H1 (cell line): Measurements from ENCODE around the gene LRRC17. TPM values are rescaled to one million over a fixed set of nuclear protein-coding genes. Genes with fewer than 3 reads are reported as not detected.

Experiments used
- CTCF ChIA-PET: fragments of 300-600 bp; sonication (Branson Sonifier 250); formaldehyde crosslinking; loops from one replicate; lab custom pipeline; 2021; ENCODE audit not compliant: partially characterized antibody; lab: Charles Lee
- POLR2A ChIA-PET: fragments of 300-600 bp; sonication (Branson Sonifier 250); formaldehyde crosslinking; loops from one replicate; lab custom pipeline; 2021; ENCODE audit warnings: inconsistent platforms; ENCODE audit not compliant: partially characterized antibody; lab: Charles Lee
- DNase-seq, 2 experiments: peaks; one replicate each; pipeline versions ENCODE4 v3.0.0 to v3.0.0-alpha.2; 2010 to 2022; ENCODE audit warnings: low spot score in 2 of 2, low read depth in 1 of 2, mixed read lengths in 1 of 2
- FAIRE-seq: peaks from 2 replicates; lab custom pipeline; 2011; peaks lifted over from hg19 to GRCh38; lab: Jason Lieb, UNC
- H2AFZ ChIP-seq: 2 replicates; pipeline ENCODE4 v1.8.1; 2012; ENCODE audit warnings: low read length, inconsistent platforms
- H2AK5ac ChIP-seq: 2 replicates; pipeline ENCODE4 v1.6.1; 2013; ENCODE audit warnings: low read depth, low read length
- H2BK120ac ChIP-seq: replicated peaks from 2 replicates; pipeline ENCODE3; 2013; ENCODE audit warnings: low read depth, low read length, inconsistent platforms
- H2BK12ac ChIP-seq: 2 replicates; pipeline ENCODE4 v1.6.1; 2013; ENCODE audit warnings: low read depth, low read length
- H2BK15ac ChIP-seq: 2 replicates; pipeline ENCODE4 v1.6.1; 2013; ENCODE audit warnings: low read length
- H2BK20ac ChIP-seq: 2 replicates; pipeline ENCODE4 v1.6.1; 2013; ENCODE audit warnings: low read length
- H2BK5ac ChIP-seq: 2 replicates; pipeline ENCODE4 v1.6.1; 2013; ENCODE audit warnings: low read depth, low read length
- H3K14ac ChIP-seq: 2 replicates; pipeline ENCODE4 v1.6.1; 2013; ENCODE audit warnings: inconsistent platforms; ENCODE audit not compliant: insufficient read length
- H3K18ac ChIP-seq: 2 replicates; pipeline ENCODE4 v1.6.1; 2013; ENCODE audit warnings: low read length; ENCODE audit errors: extremely low read depth
- H3K23ac ChIP-seq: 2 replicates; pipeline ENCODE4 v1.6.1; 2013; ENCODE audit warnings: inconsistent platforms; ENCODE audit not compliant: insufficient read length
- H3K23me2 ChIP-seq: 2 replicates; pipeline ENCODE4 v1.6.1; 2013; ENCODE audit warnings: low read depth, low read length
- H3K27ac ChIP-seq: 2 replicates; pipeline ENCODE4 v1.6.1; 2011; ENCODE audit warnings: low read depth, low read length, inconsistent platforms
- H3K27me3 ChIP-seq, 4 experiments: replicated peaks in 1 of 4; 1 replicate in 1 of 4; 2 replicates in 3 of 4; pipeline versions ENCODE4 v1.6.1 to v1.8.1; 2011 to 2013; ENCODE audit warnings: low read length in 3 of 4, mild to moderate bottlenecking in 3 of 4, inconsistent platforms in 2 of 4, mixed read lengths in 2 of 4, moderate library complexity in 1 of 4; ENCODE audit not compliant: control insufficient read depth in 3 of 4, insufficient read depth in 3 of 4; ENCODE audit errors: extremely low read depth in 1 of 4
- H3K36me3 ChIP-seq, 4 experiments: 2 replicates each; pipeline versions ENCODE4 v1.6.1 to v1.8.1; 2011 to 2013; ENCODE audit warnings: mild to moderate bottlenecking in 4 of 4, low read length in 3 of 4, moderate library complexity in 2 of 4, control low read depth in 1 of 4, inconsistent platforms in 1 of 4; ENCODE audit not compliant: insufficient read depth in 4 of 4, control insufficient read depth in 2 of 4
- H3K4ac ChIP-seq: replicated peaks from 2 replicates; pipeline ENCODE3; 2013; ENCODE audit warnings: low read length, low read depth, mixed read lengths, inconsistent platforms; ENCODE audit not compliant: insufficient read length
- H3K4me1 ChIP-seq, 4 experiments: replicated peaks in 1 of 4; 1 replicate in 1 of 4; 2 replicates in 3 of 4; pipeline versions ENCODE4 v1.6.1 to v1.8.1; 2011 to 2013; ENCODE audit warnings: low read length in 3 of 4, inconsistent platforms in 2 of 4, mixed read lengths in 1 of 4; ENCODE audit not compliant: insufficient read depth in 4 of 4, control insufficient read depth in 3 of 4
- H3K4me2 ChIP-seq, 2 experiments: 2 replicates each; pipeline versions ENCODE4 v1.6.1 to v1.8.1; 2011 to 2013; ENCODE audit warnings: low read depth in 2 of 2, low read length in 2 of 2, control low read depth in 1 of 2, inconsistent platforms in 1 of 2, mild to moderate bottlenecking in 1 of 2; ENCODE audit not compliant: insufficient read depth in 1 of 2
- H3K4me3 ChIP-seq, 4 experiments: fragments of 200-600, 300-600 bp in 1 of 4; sonication (generic), shearing (Covaris generic), sonication (Bioruptor Twin) in 1 of 4; 2 replicates each; pipeline versions ENCODE4 v1.5.1 to v1.8.1; 2011 to 2016; ENCODE audit warnings: low read length in 4 of 4, low read depth in 3 of 4, control low read depth in 2 of 4, inconsistent platforms in 2 of 4, mild to moderate bottlenecking in 2 of 4, mixed read lengths in 1 of 4, moderate library complexity in 1 of 4; ENCODE audit not compliant: insufficient read depth in 2 of 4; ENCODE audit errors: extremely low read depth in 1 of 4
- H3K56ac ChIP-seq: replicated peaks from 2 replicates; pipeline ENCODE3; 2013; ENCODE audit warnings: low read depth, mild to moderate bottlenecking, mixed read lengths, low read length, inconsistent platforms; ENCODE audit not compliant: insufficient read length
- H3K79me1 ChIP-seq: 2 replicates; pipeline ENCODE4 v1.6.1; 2013; ENCODE audit warnings: low read depth, low read length, control low read depth
- H3K79me2 ChIP-seq, 2 experiments: 2 replicates each; pipeline versions ENCODE4 v1.6.1 to v1.8.1; 2012 to 2013; ENCODE audit warnings: low read length in 2 of 2, mild to moderate bottlenecking in 2 of 2, inconsistent platforms in 1 of 2; ENCODE audit not compliant: insufficient read depth in 2 of 2, control insufficient read depth in 1 of 2
- H3K9ac ChIP-seq, 4 experiments: replicated peaks in 1 of 4; 1 replicate in 1 of 4; 2 replicates in 3 of 4; pipeline versions ENCODE4 v1.6.1 to v1.8.1; 2011 to 2013; ENCODE audit warnings: low read depth in 3 of 4, low read length in 3 of 4, control low read depth in 2 of 4, mild to moderate bottlenecking in 2 of 4, moderate library complexity in 2 of 4, inconsistent platforms in 1 of 4; ENCODE audit errors: extremely low read depth in 1 of 4
- H3K9me3 ChIP-seq, 2 experiments: 2 replicates each; pipeline versions ENCODE4 v1.6.1 to v1.8.1; 2012 to 2013; ENCODE audit warnings: mild to moderate bottlenecking in 2 of 2, moderate library complexity in 2 of 2, control low read depth in 1 of 2, inconsistent platforms in 1 of 2, low read depth in 1 of 2, low read length in 1 of 2, mixed read lengths in 1 of 2; ENCODE audit not compliant: insufficient read depth in 2 of 2
- H4K20me1 ChIP-seq, 2 experiments: replicated peaks in 1 of 2; 2 replicates each; pipeline versions ENCODE3 to v1.8.1; 2011 to 2013; ENCODE audit warnings: inconsistent platforms in 2 of 2, low read length in 2 of 2, mild to moderate bottlenecking in 1 of 2; ENCODE audit not compliant: insufficient read depth in 2 of 2, control insufficient read depth in 1 of 2
- H4K5ac ChIP-seq: 2 replicates; pipeline ENCODE4 v1.6.1; 2013; ENCODE audit warnings: low read length, low read depth, mixed read lengths, inconsistent platforms; ENCODE audit not compliant: insufficient read length
- H4K8ac ChIP-seq: 2 replicates; pipeline ENCODE4 v1.8.0; 2013; ENCODE audit warnings: mild to moderate bottlenecking, moderate library complexity, low read length, inconsistent platforms; ENCODE audit not compliant: insufficient read depth; ENCODE audit errors: extremely low read depth
- H4K91ac ChIP-seq: replicated peaks from 2 replicates; pipeline ENCODE3; 2013; ENCODE audit warnings: low read length, mixed read lengths, inconsistent platforms; ENCODE audit not compliant: insufficient read length
- SAP30 ChIP-seq: fragments of 300-600 bp; sonication (generic); IDR thresholded peaks from 2 replicates; pipeline ENCODE4 v1.7.1; 2012; ENCODE audit warnings: low read length, moderate library complexity, mild to moderate bottlenecking, inconsistent platforms; ENCODE audit not compliant: insufficient read depth, insufficient replicate concordance
- WGBS, 2 experiments: shearing (Covaris generic) in 1 of 2; methylation state at CpG; one replicate each; pipeline versions ENCODE4 v1.1.6 to v1.1.7; 2013 to 2015; ENCODE audit warnings: low lambda C conversion rate in 2 of 2, mixed read lengths in 2 of 2, inconsistent platforms in 1 of 2, low coverage in 1 of 2, missing lambda C conversion rate in 1 of 2; ENCODE audit not compliant: insufficient replicate concordance in 2 of 2, insufficient coverage in 1 of 2, insufficient read length in 1 of 2; ENCODE audit errors: extremely low coverage in 1 of 2, missing lambda C conversion rate in 1 of 2; 5-methylcytosine and 5-hydroxymethylcytosine counted together
- polyA plus RNA-seq, 7 experiments: library from polyadenylated mRNA; depleted of rRNA in 3 of 7; stranded (reverse) in 5 of 7; unstranded in 2 of 7; fragments of >200 nt in 5 of 7; fragments of 200-250 nt in 2 of 7; gene quantifications; 1 replicate in 5 of 7; 2 replicates in 1 of 7; 4 replicates in 1 of 7; pipeline versions ENCODE4 v1.2.1 to v1.2.3, GENCODE V29; 2011 to 2013; ENCODE audit warnings: missing spikeins in 2 of 7, mixed read lengths in 2 of 7
- total RNA-seq: library from RNA; stranded (reverse); fragmentation: NEBNext Ultra II Directional; extraction: Animal tissue kit (Norgen Biotek cat#: 25700); gene quantifications from 2 replicates; pipeline ENCODE4 v1.2.1, GENCODE V29; 2021

Gene LRRC17
- total and polyA plus RNA-seq, 2 of the 8 experiments (the other 6 are each of a cell fraction or from before 2014, with no cell fraction given) = 3.0 TPM

DNA sequence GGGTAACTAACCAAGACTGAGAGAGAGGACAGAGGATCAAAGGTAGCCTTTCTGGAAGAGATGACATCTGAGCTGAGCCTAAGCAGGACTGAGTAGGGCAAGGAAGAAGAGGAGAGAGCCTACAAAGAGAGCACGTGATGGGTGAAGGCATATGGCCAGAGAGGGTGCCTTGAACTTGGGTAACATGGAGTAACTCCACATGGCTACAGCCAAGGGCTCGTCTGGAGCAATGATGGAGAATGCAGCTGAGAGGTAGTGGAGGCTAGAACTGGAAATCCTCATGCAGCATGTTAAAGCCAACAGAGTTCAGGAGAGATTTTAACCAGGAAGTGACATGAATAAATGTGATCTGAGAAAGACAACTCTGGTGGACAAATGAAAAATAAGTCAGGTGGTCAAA is 77.8 kb downstream of the LRRC17 start:
- POLR2A ChIA-PET = no interaction called here
- Histone ChIP-seq H2BK120ac (no peak overlapping the region), H3K36me3 (no peaks in the 10 kb centered on the region), H3K27me3 (no peaks in the 10 kb centered on the region; a peak in 1 of 7 replicates), H2BK15ac (no peak overlapping the region), H3K9ac (no peak overlapping the region), H3K23ac (no peak overlapping the region), H3K4me2 (no peak overlapping the region), H4K20me1 (no peaks in the 10 kb centered on the region), H2BK5ac (no peak overlapping the region), H3K4ac (no peak overlapping the region)
- DNase-seq (no peak), FAIRE-seq (no peak)
- 85% methylated on average over 2 of the region's 2 CpGs; no CpG with 5 or more reads in 1 of the 2 experiments for WGBS, 2 experiments
- CTCF ChIA-PET = interaction anchor here (1.1 kb wide), 1 partner anchor 76 kb away, joined by 3 read pairs; no protein-coding TSS in a partner anchor
- no peak for TF ChIP-seq SAP30
- TF ChIP-seq, all 59 proteins: peak for 0
- no peaks in the 10 kb centered on the region for H3K79me2 ChIP-seq
- H3K18ac ChIP-seq = no peak overlapping the region
- H3K4me1 ChIP-seq = no peaks in the 10 kb centered on the region
- no peak overlapping the region for H2AFZ ChIP-seq
- H3K14ac ChIP-seq = no peak overlapping the region
- H2BK20ac ChIP-seq = no peak overlapping the region
- H3K4me3 ChIP-seq = no peak overlapping the region
- H2AK5ac ChIP-seq = no peak overlapping the region
- H3K27ac ChIP-seq = no peak overlapping the region
- no peak overlapping the region for H4K91ac ChIP-seq
- no peaks in the 10 kb centered on the region for H3K23me2 ChIP-seq
- no peak overlapping the region for H2BK12ac ChIP-seq
- H4K8ac ChIP-seq = no peak overlapping the region
- no peak overlapping the region for H3K56ac ChIP-seq
- no peaks in the 10 kb centered on the region for H3K79me1 ChIP-seq
- H3K9me3 ChIP-seq = peaks cover 0 to 3% of the 10 kb centered on the region in 2 experiments; a peak in 2 of 4 replicates
- H4K5ac ChIP-seq = no peak overlapping the region
